ENCODE measurements around the gene C9orf78.

C9orf78 gene

GRCh38 chr9:129848712-129849441 lies 13.8 kb upstream of the C9orf78 start:
- DNase-seq (ENCODE audit: low read depth in 1 of 2, low spot score in 1 of 2): no peak
- no peak for TF ChIP-seq JUND (IDR thresholded peaks at IDR 0.05; ENCODE audit: low read depth)
- in situ Hi-C loops (cut with HindIII; ENCODE audit: low pct_unique_long_range_greater_than_20kb, low sequenced_read_pairs): no loop called here

- no peak for TF ChIP-seq JUND (IDR thresholded peaks at IDR 0.05; ENCODE audit: low read depth)
- in situ Hi-C loops (cut with HindIII; ENCODE audit: low pct_unique_long_range_greater_than_20kb, low sequenced_read_pairs): no loop called here
- DNase-seq (ENCODE audit: low read depth in 1 of 2, low spot score in 1 of 2): no peak
Observed at GRCh38 chr9:129845373-129845772, 10.3 kb upstream of the C9orf78 start.

- in situ Hi-C loops (cut with HindIII; ENCODE audit: low pct_unique_long_range_greater_than_20kb, low sequenced_read_pairs): no loop called here
- TF ChIP-seq JUND (IDR thresholded peaks at IDR 0.05; ENCODE audit: low read depth): no peak
- DNase-seq (ENCODE audit: low read depth in 1 of 2, low spot score in 1 of 2): no peak
Observed at GRCh38 chr9:129841071-129841470, 6.0 kb upstream of the C9orf78 start.

GRCh38 chr9:129840034-129840433 lies 5.0 kb upstream of the C9orf78 start:
- no peak for DNase-seq (ENCODE audit: low read depth in 1 of 2, low spot score in 1 of 2)
- no peak for TF ChIP-seq JUND (IDR thresholded peaks at IDR 0.05; ENCODE audit: low read depth)
- in situ Hi-C loops (cut with HindIII; ENCODE audit: low pct_unique_long_range_greater_than_20kb, low sequenced_read_pairs): no loop called here

DNA sequence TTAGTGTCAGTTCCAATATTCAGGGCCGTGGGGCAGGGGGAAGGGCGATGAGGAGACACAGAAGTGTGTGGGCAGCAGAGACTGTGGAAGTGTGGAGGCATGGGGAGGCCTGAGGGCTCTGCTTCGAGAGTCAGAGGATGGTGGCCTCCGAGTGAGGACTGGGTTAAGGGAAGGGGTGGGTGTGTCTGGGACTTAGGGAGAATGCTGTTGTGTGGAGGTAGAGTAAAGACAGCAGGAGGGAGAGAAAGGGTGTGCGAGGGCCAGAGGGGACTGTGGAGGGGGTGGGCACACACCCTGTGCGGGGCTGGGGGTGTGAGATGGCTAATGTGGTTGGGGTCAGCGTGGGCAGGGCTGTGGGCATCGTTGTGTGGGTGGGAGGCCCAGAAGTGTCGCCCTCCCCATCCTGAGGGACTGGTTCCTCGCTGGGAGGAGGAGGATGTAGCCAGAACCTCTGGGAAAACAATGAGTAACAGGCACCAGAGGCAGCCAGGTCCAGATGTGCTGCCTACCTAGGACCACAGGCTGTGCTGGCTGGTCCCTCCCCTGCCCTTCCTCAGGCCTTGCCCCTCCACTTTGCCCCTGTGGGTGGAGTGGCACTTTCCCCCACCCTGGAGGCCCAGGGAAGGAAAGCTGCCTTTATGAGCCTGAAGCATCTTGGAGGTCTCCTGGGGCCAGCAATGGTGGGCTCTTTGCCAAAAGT lies 4.4 kb upstream of the C9orf78 start:
- DNase-seq (ENCODE audit: low read depth in 1 of 2, low spot score in 1 of 2): no peak
- no peak for TF ChIP-seq JUND (IDR thresholded peaks at IDR 0.05; ENCODE audit: low read depth)
- in situ Hi-C loops (cut with HindIII; ENCODE audit: low pct_unique_long_range_greater_than_20kb, low sequenced_read_pairs): no loop called here

DNA sequence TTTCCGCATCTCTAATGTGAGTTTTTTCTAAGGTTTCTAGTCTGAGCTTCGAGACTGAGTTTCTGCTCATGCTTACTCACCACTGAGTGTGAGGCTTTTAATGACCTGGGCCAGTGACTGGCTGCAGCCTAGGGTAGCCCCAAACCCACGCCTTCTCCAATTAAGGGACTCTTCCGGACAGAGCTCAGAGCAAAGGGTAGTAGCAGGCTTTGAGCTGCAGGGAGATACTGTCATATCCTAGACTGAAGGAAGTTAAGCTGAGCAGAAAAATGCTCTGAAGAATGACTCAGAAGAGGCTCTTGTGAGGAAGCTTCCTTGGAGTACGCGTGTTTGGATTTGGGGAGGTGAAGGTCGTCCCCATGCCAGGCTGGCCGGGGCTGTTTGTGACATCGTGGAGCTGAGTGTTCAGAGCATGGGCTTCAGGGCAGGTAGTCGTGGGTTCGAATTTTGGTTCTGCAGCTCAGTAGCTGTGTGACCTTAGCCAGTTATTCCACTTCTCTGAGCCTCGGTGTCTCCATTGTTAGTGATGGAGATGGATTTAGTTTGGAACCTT lies 3.7 kb upstream of the C9orf78 start:
- in situ Hi-C loops (cut with HindIII; ENCODE audit: low pct_unique_long_range_greater_than_20kb, low sequenced_read_pairs): no loop called here
- no peak for TF ChIP-seq JUND (IDR thresholded peaks at IDR 0.05; ENCODE audit: low read depth)
- no peak for DNase-seq (ENCODE audit: low read depth in 1 of 2, low spot score in 1 of 2)

- in situ Hi-C loops (cut with HindIII; ENCODE audit: low pct_unique_long_range_greater_than_20kb, low sequenced_read_pairs): no loop called here
- no peak for TF ChIP-seq JUND (IDR thresholded peaks at IDR 0.05; ENCODE audit: low read depth)
- DNase-seq (ENCODE audit: low read depth in 1 of 2, low spot score in 1 of 2): no peak
Observed at GRCh38 chr9:129836311-129837007, 1.4 kb upstream of the C9orf78 start.

- in situ Hi-C loops (cut with HindIII; ENCODE audit: low pct_unique_long_range_greater_than_20kb, low sequenced_read_pairs): no loop called here
- no peak for TF ChIP-seq JUND (IDR thresholded peaks at IDR 0.05; ENCODE audit: low read depth)
- peak in 1 of 2 experiments; percentile 33 for DNase-seq (ENCODE audit: low read depth in 1 of 2, low spot score in 1 of 2)
Observed at GRCh38 chr9:129835860-129836223, 767 bp upstream of the C9orf78 start.

DNA sequence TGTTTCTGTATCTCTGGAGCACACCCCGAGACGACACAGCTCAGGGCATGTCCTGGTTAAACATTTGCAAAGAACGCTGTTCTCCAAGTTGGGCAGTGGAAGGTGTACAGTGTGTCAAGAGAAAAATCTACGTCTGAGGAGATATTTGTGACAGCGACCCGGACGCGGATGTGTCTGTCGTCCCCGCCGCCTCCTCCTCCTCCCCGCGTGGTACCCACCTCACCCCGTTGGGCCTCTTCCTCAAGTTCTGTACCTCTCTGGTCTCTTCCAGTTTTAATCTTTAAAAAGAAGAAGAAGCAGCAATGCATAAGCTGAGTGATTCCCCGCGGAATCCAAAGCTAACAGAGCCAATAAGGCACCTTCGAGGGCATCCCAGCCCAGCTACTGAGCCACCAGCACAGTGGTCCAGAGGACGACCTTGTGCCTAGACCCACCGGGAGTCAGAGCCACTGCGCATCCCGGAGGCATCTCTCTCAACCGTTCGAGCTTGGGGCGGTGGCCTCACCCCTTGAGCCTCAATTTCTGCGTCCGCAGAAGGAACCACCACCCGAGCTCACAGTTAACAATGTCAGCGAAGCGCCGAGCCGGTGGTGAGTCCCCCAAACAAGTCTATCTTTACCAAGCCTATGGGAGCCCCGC lies 467 bp downstream of the C9orf78 start:
- in situ Hi-C loops (cut with HindIII; ENCODE audit: low pct_unique_long_range_greater_than_20kb, low sequenced_read_pairs): no loop called here
- TF ChIP-seq JUND (IDR thresholded peaks at IDR 0.05; ENCODE audit: low read depth): no peak
- DNase-seq (ENCODE audit: low read depth in 1 of 2, low spot score in 1 of 2): no peak

- no peak for TF ChIP-seq JUND (IDR thresholded peaks at IDR 0.05; ENCODE audit: low read depth)
- in situ Hi-C loops (cut with HindIII; ENCODE audit: low pct_unique_long_range_greater_than_20kb, low sequenced_read_pairs): no loop called here
- no peak for DNase-seq (ENCODE audit: low read depth in 1 of 2, low spot score in 1 of 2)
Observed at GRCh38 chr9:129832982-129833381, 2.1 kb downstream of the C9orf78 start.

- TF ChIP-seq JUND (IDR thresholded peaks at IDR 0.05; ENCODE audit: low read depth): no peak
- no peak for DNase-seq (ENCODE audit: low read depth in 1 of 2, low spot score in 1 of 2)
- in situ Hi-C loops (cut with HindIII; ENCODE audit: low pct_unique_long_range_greater_than_20kb, low sequenced_read_pairs): no loop called here
Observed at GRCh38 chr9:129828969-129829368, 6.1 kb downstream of the C9orf78 start.

- no peak for DNase-seq (ENCODE audit: low read depth in 1 of 2, low spot score in 1 of 2)
- in situ Hi-C loops (cut with HindIII; ENCODE audit: low pct_unique_long_range_greater_than_20kb, low sequenced_read_pairs): no loop called here
- TF ChIP-seq JUND (IDR thresholded peaks at IDR 0.05; ENCODE audit: low read depth): no peak
Observed at GRCh38 chr9:129828051-129828450, 7.0 kb downstream of the C9orf78 start.
